Adrenal gland (tissue), 5 donors: Measurements from ENCODE around the gene KIAA2012.

Source experiments
- POLR2A ChIP-seq, 2 donors: fragments of 450-650 bp; IDR thresholded peaks; one replicate each; pipeline ENCODE4 v1.6.1; 2017; ENCODE audit warnings: antibody characterized with exemption in 2 of 2, mild to moderate bottlenecking in 2 of 2, moderate library complexity in 1 of 2
- TF ChIP-seq, protein P1 (sequence below), 6 experiments: fragments of 450-650 bp in 4 of 6; fragments of 200-600 bp in 2 of 6; sonication (generic) in 1 of 6; IDR thresholded peaks; 1 replicate in 5 of 6; 2 replicates in 1 of 6; pipeline versions ENCODE4 v1.5.1 to v1.8.0; 2016 to 2021; ENCODE audit warnings: antibody characterized with exemption in 6 of 6, mild to moderate bottlenecking in 2 of 6, moderate library complexity in 1 of 6
- donor health status: DM: no; HTN: no; CAD: no.

DNA sequence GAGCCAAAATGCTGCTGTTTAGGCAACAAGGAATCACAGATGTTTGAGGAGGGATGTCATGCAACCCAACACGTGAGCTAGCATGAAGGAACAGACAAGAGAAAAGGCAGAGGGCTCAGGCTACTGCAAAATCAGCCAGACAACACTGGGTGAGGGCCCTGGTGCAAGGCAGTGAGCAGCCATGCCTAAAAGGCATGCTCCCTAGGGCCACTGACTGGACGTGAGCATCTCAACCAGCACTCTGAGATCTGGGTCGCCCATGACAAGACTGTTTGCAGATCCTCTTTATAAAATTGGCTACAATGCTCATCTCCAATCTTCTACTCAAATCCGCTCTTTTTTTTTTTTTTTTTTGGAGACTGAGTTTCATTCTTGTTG is 49.1 kb downstream of the KIAA2012 start:
- TF ChIP-seq, protein P1, sequence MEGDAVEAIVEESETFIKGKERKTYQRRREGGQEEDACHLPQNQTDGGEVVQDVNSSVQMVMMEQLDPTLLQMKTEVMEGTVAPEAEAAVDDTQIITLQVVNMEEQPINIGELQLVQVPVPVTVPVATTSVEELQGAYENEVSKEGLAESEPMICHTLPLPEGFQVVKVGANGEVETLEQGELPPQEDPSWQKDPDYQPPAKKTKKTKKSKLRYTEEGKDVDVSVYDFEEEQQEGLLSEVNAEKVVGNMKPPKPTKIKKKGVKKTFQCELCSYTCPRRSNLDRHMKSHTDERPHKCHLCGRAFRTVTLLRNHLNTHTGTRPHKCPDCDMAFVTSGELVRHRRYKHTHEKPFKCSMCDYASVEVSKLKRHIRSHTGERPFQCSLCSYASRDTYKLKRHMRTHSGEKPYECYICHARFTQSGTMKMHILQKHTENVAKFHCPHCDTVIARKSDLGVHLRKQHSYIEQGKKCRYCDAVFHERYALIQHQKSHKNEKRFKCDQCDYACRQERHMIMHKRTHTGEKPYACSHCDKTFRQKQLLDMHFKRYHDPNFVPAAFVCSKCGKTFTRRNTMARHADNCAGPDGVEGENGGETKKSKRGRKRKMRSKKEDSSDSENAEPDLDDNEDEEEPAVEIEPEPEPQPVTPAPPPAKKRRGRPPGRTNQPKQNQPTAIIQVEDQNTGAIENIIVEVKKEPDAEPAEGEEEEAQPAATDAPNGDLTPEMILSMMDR (IDR thresholded peaks at IDR 0.05), result no peak
- no peak for TF ChIP-seq POLR2A (IDR thresholded peaks at IDR 0.05)
